Astrocyte (in vitro differentiated cells and primary cell): ENCODE measurements around the gene GAMT. TPM values are rescaled to one million over a fixed set of nuclear protein-coding genes. Genes with fewer than 3 reads are reported as not detected.

Experiments
- DNase-seq: peaks from one replicate; pipeline ENCODE4 v3.0.0-alpha.2; 2010; ENCODE audit warnings: low read depth
- FAIRE-seq: peaks from 2 replicates; lab custom pipeline; 2011; peaks lifted over from hg19 to GRCh38; lab: Jason Lieb, UNC
- H2AFZ ChIP-seq: 2 replicates; pipeline ENCODE4 v1.6.0; 2012; ENCODE audit warnings: low read depth, low read length, inconsistent platforms
- H3K27ac ChIP-seq: 2 replicates; pipeline ENCODE4 v1.5.1; 2011; ENCODE audit warnings: low read depth, low read length, inconsistent platforms
- H3K27me3 ChIP-seq: 2 replicates; pipeline ENCODE4 v1.6.0; 2011; ENCODE audit warnings: low read length, inconsistent platforms; ENCODE audit not compliant: insufficient read depth
- H3K36me3 ChIP-seq: 2 replicates; pipeline ENCODE4 v1.5.1; 2011; ENCODE audit warnings: low read length, inconsistent platforms; ENCODE audit not compliant: insufficient read depth
- H3K4me1 ChIP-seq: 2 replicates; pipeline ENCODE4 v1.5.1; 2011; ENCODE audit warnings: low read length, inconsistent platforms; ENCODE audit not compliant: insufficient read depth
- H3K4me2 ChIP-seq: 2 replicates; pipeline ENCODE4 v1.6.0; 2012; ENCODE audit warnings: low read length, inconsistent platforms
- H3K4me3 ChIP-seq: 2 replicates; pipeline ENCODE4 v1.5.1; 2011; ENCODE audit warnings: low read depth, mild to moderate bottlenecking, low read length, inconsistent platforms; ENCODE audit not compliant: insufficient read depth
- H3K79me2 ChIP-seq: 2 replicates; pipeline ENCODE4 v1.6.0; 2012; ENCODE audit warnings: mild to moderate bottlenecking, low read length, inconsistent platforms; ENCODE audit not compliant: insufficient read depth
- H3K9ac ChIP-seq: 2 replicates; pipeline ENCODE4 v1.6.0; 2012; ENCODE audit warnings: mild to moderate bottlenecking, low read length, inconsistent platforms
- H3K9me3 ChIP-seq: 2 replicates; pipeline ENCODE4 v1.5.1; 2012; ENCODE audit warnings: low read depth, mild to moderate bottlenecking, low read length, inconsistent platforms; ENCODE audit not compliant: insufficient read depth
- H4K20me1 ChIP-seq: 2 replicates; pipeline ENCODE4 v1.6.0; 2012; ENCODE audit warnings: low read length, inconsistent platforms; ENCODE audit not compliant: insufficient read depth
- H3K27ac Mint-ChIP-seq: one replicate; pipeline ENCODE4 v1.8.0; 2021; ENCODE audit warnings: mild to moderate bottlenecking, mixed read lengths; ENCODE audit not compliant: unreplicated experiment
- H3K27me3 Mint-ChIP-seq: one replicate; pipeline ENCODE4 v1.8.0; 2021; ENCODE audit warnings: low read depth, mixed read lengths; ENCODE audit not compliant: unreplicated experiment
- H3K36me3 Mint-ChIP-seq: one replicate; pipeline ENCODE4 v1.8.0; 2021; ENCODE audit warnings: low read depth, mixed read lengths; ENCODE audit not compliant: unreplicated experiment
- H3K4me1 Mint-ChIP-seq: one replicate; pipeline ENCODE4 v1.8.0; 2021; ENCODE audit warnings: low read depth, mixed read lengths; ENCODE audit not compliant: unreplicated experiment
- H3K4me3 Mint-ChIP-seq: one replicate; pipeline ENCODE4 v1.8.0; 2021; ENCODE audit warnings: mild to moderate bottlenecking, moderate library complexity, mixed read lengths; ENCODE audit not compliant: unreplicated experiment
- H3K9me3 Mint-ChIP-seq: one replicate; pipeline ENCODE4 v1.8.0; 2021; ENCODE audit warnings: mild to moderate bottlenecking, mixed read lengths; ENCODE audit not compliant: unreplicated experiment
- EZH2 ChIP-seq: IDR thresholded peaks from 2 replicates; pipeline ENCODE4 v1.6.1; 2012; ENCODE audit warnings: mild to moderate bottlenecking, low read length, inconsistent platforms; ENCODE audit not compliant: insufficient read depth
- total RNA-seq: library from RNA; stranded (reverse); gene quantifications from 2 replicates; pipeline ENCODE4 v1.2.1, GENCODE V29; 2021
- TF ChIP-seq, protein P1 (sequence below): IDR thresholded peaks from 2 replicates; pipeline ENCODE4 v1.5.1; 2011; ENCODE audit warnings: low read depth, mild to moderate bottlenecking, inconsistent platforms, low read length, moderate library complexity; ENCODE audit not compliant: insufficient read depth

The GAMT gene
- total RNA-seq, 1 donor from 2014 or later, result 35.9 TPM

- Histone ChIP-seq H3K79me2 (peaks cover 34% of the 10 kb centered on the region), H3K4me3 (no peak overlapping the region), H3K9me3 (no peaks in the 10 kb centered on the region), H3K4me1 (peaks cover 2% of the 10 kb centered on the region), H3K36me3 (peaks cover 5% of the 10 kb centered on the region), H2AFZ (no peak overlapping the region), H4K20me1 (peaks cover 40% of the 10 kb centered on the region), H3K27ac (no peak overlapping the region), H3K9ac (no peak overlapping the region), H3K27me3 (no peaks in the 10 kb centered on the region), H3K4me2 (no peak overlapping the region)
- FAIRE-seq, result no peak
- Mint-ChIP-seq H3K9me3 (no peaks in the 10 kb centered on the region), H3K27ac (no peak overlapping the region), H3K27me3 (no peaks in the 10 kb centered on the region), H3K36me3 (peaks cover 3% of the 10 kb centered on the region), H3K4me1 (no peaks in the 10 kb centered on the region), H3K4me3 (no peak overlapping the region)
- TF ChIP-seq EZH2, result no peak
- TF ChIP-seq, protein P1, sequence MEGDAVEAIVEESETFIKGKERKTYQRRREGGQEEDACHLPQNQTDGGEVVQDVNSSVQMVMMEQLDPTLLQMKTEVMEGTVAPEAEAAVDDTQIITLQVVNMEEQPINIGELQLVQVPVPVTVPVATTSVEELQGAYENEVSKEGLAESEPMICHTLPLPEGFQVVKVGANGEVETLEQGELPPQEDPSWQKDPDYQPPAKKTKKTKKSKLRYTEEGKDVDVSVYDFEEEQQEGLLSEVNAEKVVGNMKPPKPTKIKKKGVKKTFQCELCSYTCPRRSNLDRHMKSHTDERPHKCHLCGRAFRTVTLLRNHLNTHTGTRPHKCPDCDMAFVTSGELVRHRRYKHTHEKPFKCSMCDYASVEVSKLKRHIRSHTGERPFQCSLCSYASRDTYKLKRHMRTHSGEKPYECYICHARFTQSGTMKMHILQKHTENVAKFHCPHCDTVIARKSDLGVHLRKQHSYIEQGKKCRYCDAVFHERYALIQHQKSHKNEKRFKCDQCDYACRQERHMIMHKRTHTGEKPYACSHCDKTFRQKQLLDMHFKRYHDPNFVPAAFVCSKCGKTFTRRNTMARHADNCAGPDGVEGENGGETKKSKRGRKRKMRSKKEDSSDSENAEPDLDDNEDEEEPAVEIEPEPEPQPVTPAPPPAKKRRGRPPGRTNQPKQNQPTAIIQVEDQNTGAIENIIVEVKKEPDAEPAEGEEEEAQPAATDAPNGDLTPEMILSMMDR, result no peak
- no peak for DNase-seq
Measured at GRCh38 chr19:1434040-1434366, 32.7 kb upstream of the GAMT start.

DNA sequence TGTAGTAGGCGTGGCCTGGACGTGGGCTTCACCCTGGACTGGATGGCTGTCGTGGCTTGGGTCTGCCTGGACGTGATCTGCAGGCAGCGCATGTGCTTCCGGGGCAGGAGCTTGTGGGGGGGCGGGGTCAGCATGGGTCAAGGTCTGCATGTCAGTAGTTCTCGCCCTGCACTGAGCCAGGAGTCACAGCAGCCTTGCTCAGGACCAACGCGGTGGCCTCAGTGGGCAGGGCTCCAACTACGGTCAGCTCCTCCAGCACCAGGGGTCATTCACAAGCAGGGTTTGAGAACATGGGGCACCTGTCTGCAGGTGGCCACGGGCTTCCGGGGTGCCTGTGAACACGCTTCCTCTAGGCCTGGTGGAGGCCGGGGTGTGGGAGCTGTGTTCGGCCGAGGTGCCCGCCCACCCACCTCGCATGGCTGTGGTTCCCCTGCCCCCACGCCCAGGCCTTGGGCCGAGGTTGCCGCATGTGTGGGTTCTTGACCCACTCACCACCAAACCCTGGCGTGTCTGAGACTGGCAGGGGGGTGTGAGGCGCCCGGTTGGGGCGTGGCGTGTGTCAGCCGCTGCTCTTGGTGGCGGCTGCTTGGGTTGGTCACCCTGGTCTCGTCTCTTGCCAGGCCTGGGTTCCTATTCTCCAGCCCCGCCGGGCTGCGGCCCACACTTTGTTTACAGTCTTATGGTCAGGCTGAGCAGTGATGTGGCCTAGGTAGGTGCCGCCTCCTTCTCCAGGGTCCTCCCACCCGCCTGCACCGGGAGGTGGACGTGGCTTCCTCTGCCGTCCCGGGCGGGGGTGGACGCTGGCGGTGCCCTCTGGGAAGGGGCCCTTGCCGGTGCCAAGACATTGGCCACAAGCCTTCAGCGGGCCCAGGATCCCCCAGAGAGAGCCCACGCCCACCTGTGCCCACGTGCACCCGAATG lies 32.0 kb upstream of the GAMT start:
- TF ChIP-seq, protein P1, result no peak
- TF ChIP-seq EZH2, result no peak
- Mint-ChIP-seq H3K4me3 (no peak overlapping the region), H3K27ac (no peak overlapping the region), H3K27me3 (no peaks in the 10 kb centered on the region), H3K36me3 (peaks cover 3% of the 10 kb centered on the region), H3K4me1 (no peaks in the 10 kb centered on the region), H3K9me3 (no peaks in the 10 kb centered on the region)
- Histone ChIP-seq H3K79me2 (peaks cover 29% of the 10 kb centered on the region), H2AFZ (no peak overlapping the region), H3K36me3 (peaks cover 5% of the 10 kb centered on the region), H3K27me3 (no peaks in the 10 kb centered on the region), H4K20me1 (peaks cover 34% of the 10 kb centered on the region), H3K27ac (no peak overlapping the region), H3K4me3 (no peak overlapping the region), H3K4me2 (no peak overlapping the region), H3K9me3 (no peaks in the 10 kb centered on the region), H3K4me1 (peaks cover 2% of the 10 kb centered on the region), H3K9ac (no peak overlapping the region)
- DNase-seq (no peak), FAIRE-seq (no peak)

DNA sequence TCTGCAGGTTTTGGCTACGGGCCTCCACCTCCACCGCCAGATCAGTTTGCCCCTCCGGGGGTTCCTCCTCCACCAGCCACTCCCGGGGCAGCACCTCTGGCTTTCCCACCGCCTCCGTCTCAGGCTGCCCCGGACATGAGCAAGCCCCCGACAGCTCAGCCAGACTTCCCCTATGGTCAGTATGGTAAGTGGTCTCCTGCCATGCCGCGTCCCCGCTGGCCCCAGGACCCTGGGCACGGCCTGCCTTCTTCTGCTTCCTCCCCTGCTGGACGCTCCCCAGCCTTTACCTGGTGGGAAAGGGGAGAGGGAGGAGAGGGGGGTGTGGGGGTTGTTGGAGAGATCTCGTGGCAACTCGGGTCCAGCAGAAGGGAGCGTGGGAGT lies 31.2 kb upstream of the GAMT start:
- H3K4me3 ChIP-seq, result no peak overlapping the region
- Mint-ChIP-seq H3K9me3 (no peaks in the 10 kb centered on the region), H3K4me3 (no peak overlapping the region), H3K27ac (peak overlapping the region; percentile 47), H3K36me3 (peaks cover 6% of the 10 kb centered on the region), H3K27me3 (no peaks in the 10 kb centered on the region), H3K4me1 (no peaks in the 10 kb centered on the region)
- no peak for FAIRE-seq
- no peak overlapping the region for H3K27ac ChIP-seq
- DNase-seq, result no peak
- peaks cover 34% of the 10 kb centered on the region for H3K79me2 ChIP-seq
- no peaks in the 10 kb centered on the region for H3K27me3 ChIP-seq
- H3K4me2 ChIP-seq, result no peak overlapping the region
- H3K9me3 ChIP-seq, result no peaks in the 10 kb centered on the region
- H4K20me1 ChIP-seq, result peaks cover 35% of the 10 kb centered on the region
- H3K36me3 ChIP-seq, result peaks cover 10% of the 10 kb centered on the region
- peaks cover 2% of the 10 kb centered on the region for H3K4me1 ChIP-seq
- H3K9ac ChIP-seq, result no peak overlapping the region
- TF ChIP-seq, protein P1, result no peak
- TF ChIP-seq EZH2, result no peak
- H2AFZ ChIP-seq, result no peak overlapping the region
